Loucy (cell line): ENCODE data around the gene TSC22D4.

ENCODE experiments used
- H2AFZ ChIP-seq: fragments of 200-600 bp; sonication (generic); 2 replicates; pipeline ENCODE4 v1.6.0; 2016; ENCODE audit warnings: antibody characterized with exemption, mild to moderate bottlenecking, low read length, moderate library complexity
- H3F3A ChIP-seq: fragments of 200-600 bp; 2 replicates; pipeline ENCODE4 v1.6.0; 2016; ENCODE audit warnings: antibody characterized with exemption, low read depth, mild to moderate bottlenecking
- H3K27me3 ChIP-seq: fragments of 200-600 bp; sonication (generic); 2 replicates; pipeline ENCODE4 v1.6.1; 2014; ENCODE audit warnings: low read length, mild to moderate bottlenecking; ENCODE audit not compliant: insufficient read depth, poor library complexity, severe bottlenecking
- H3K36me3 ChIP-seq: fragments of 200-600 bp; sonication (generic); 2 replicates; pipeline ENCODE4 v1.6.1; 2016; ENCODE audit warnings: low read length; ENCODE audit not compliant: insufficient read depth
- H3K4me1 ChIP-seq: fragments of 200-600 bp; sonication (generic); 2 replicates; pipeline ENCODE4 v1.5.1; 2014; ENCODE audit warnings: low read length, mild to moderate bottlenecking; ENCODE audit not compliant: insufficient read depth, poor library complexity, severe bottlenecking
- H3K4me2 ChIP-seq: fragments of 200-600 bp; sonication (generic); 2 replicates; pipeline ENCODE4 v1.6.0; 2014; ENCODE audit warnings: antibody characterized with exemption, low read length, low read depth, mild to moderate bottlenecking; ENCODE audit not compliant: poor library complexity, severe bottlenecking
- H3K4me3 ChIP-seq: fragments of 200-600 bp; sonication (generic); 2 replicates; pipeline ENCODE4 v1.5.1; 2014; ENCODE audit warnings: low read length, mild to moderate bottlenecking, mixed read lengths; ENCODE audit not compliant: poor library complexity, severe bottlenecking
- H3K79me2 ChIP-seq: fragments of 200-600 bp; sonication (generic); 2 replicates; pipeline ENCODE4 v1.6.1; 2014; ENCODE audit warnings: low read length; ENCODE audit not compliant: insufficient read depth
- H3K9ac ChIP-seq: fragments of 200-600 bp; sonication (generic); 2 replicates; pipeline ENCODE4 v1.6.0; 2014; ENCODE audit warnings: mild to moderate bottlenecking, low read depth, low read length, moderate library complexity; ENCODE audit not compliant: poor library complexity, severe bottlenecking
- H3K9me2 ChIP-seq: fragments of 200-600 bp; sonication (generic); replicated peaks from 2 replicates; pipeline ENCODE4 v1.6.1; 2016; ENCODE audit warnings: low read depth, low read length, mixed read lengths
- H3K9me3 ChIP-seq: fragments of 200-600 bp; sonication (generic); 2 replicates; pipeline ENCODE4 v1.6.1; 2014; ENCODE audit warnings: mild to moderate bottlenecking, antibody characterized with exemption, low read length, low read depth; ENCODE audit not compliant: insufficient read depth
- H4K20me1 ChIP-seq: fragments of 200-600 bp; sonication (generic); 2 replicates; pipeline ENCODE4 v1.6.0; 2014; ENCODE audit warnings: antibody characterized with exemption, low read length, mild to moderate bottlenecking; ENCODE audit not compliant: insufficient read depth, poor library complexity, severe bottlenecking
- EZH2phosphoT487 ChIP-seq: fragments of 200-600 bp; IDR thresholded peaks from 2 replicates; pipeline ENCODE4 v1.6.1; 2018; ENCODE audit warnings: antibody characterized with exemption, mild to moderate bottlenecking, moderate library complexity, borderline replicate concordance
- TF ChIP-seq, protein P1 (sequence below): fragments of 200-600 bp; sonication (generic); conservative IDR thresholded peaks from 2 replicates; pipeline ENCODE4 v1.5.1; 2014; ENCODE audit warnings: mild to moderate bottlenecking, antibody characterized with exemption, low read length

Gene TSC22D4

GRCh38 chr7:100496509-100496908 is 17.5 kb upstream of the TSC22D4 start:
- Histone ChIP-seq H3K4me3 (no peak overlapping the region), H3K79me2 (no peaks in the 10 kb centered on the region), H3K9me2 (no peaks in the 10 kb centered on the region), H3K36me3 (no peaks in the 10 kb centered on the region), H3K4me1 (no peaks in the 10 kb centered on the region), H3K4me2 (no peak overlapping the region), H3F3A (no peaks in the 10 kb centered on the region), H4K20me1 (no peaks in the 10 kb centered on the region), H3K9ac (no peak overlapping the region), H3K27me3 (no peaks in the 10 kb centered on the region), H3K9me3 (no peaks in the 10 kb centered on the region), H2AFZ (no peak overlapping the region)
- TF ChIP-seq EZH2phosphoT487 = no peak
- TF ChIP-seq, protein P1, sequence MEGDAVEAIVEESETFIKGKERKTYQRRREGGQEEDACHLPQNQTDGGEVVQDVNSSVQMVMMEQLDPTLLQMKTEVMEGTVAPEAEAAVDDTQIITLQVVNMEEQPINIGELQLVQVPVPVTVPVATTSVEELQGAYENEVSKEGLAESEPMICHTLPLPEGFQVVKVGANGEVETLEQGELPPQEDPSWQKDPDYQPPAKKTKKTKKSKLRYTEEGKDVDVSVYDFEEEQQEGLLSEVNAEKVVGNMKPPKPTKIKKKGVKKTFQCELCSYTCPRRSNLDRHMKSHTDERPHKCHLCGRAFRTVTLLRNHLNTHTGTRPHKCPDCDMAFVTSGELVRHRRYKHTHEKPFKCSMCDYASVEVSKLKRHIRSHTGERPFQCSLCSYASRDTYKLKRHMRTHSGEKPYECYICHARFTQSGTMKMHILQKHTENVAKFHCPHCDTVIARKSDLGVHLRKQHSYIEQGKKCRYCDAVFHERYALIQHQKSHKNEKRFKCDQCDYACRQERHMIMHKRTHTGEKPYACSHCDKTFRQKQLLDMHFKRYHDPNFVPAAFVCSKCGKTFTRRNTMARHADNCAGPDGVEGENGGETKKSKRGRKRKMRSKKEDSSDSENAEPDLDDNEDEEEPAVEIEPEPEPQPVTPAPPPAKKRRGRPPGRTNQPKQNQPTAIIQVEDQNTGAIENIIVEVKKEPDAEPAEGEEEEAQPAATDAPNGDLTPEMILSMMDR = no peak

DNA sequence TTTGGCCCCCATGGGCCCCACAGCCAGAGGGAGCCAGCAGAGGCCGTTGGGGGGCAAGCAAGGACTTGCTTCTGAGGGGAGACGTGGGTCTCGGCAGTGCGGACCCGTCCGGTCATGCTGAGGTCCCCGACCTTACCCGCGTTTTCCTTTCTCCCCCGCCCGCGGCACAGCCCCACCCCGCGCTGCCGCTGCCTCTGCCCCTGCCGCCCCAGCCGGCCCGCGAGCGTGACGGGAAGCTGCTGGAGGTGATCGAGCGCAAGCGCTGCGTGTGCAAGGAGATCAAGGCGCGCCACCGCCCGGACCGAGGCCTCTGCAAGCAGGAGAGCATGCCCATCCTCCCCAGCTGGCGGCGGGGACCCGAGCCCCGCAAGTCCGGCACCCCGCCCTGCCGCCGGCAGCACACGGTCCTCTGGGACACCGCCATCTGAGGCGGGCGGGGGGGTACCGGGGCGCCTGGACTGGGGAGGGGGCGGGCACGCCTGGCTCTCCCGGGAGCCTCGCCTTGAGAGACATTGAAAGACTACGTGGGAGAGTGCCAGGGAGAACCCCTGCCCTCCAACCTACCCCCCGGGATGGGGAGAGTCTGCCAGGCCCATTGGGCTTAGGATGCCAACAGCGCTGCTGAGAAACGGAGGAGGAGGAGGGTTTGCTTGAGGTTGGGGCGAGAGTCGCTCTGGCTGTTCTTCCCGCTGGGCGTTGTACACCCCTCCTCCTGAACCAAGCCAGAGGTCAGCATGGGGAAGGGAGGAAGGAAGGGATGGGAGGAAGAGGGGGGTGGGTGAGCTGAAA is 14.7 kb upstream of the TSC22D4 start:
- Histone ChIP-seq H4K20me1 (no peaks in the 10 kb centered on the region), H3K9me2 (no peaks in the 10 kb centered on the region), H3K36me3 (no peaks in the 10 kb centered on the region), H3K79me2 (no peaks in the 10 kb centered on the region), H3K4me2 (peak overlapping the region; percentile 24), H3K27me3 (no peaks in the 10 kb centered on the region), H3K4me1 (no peaks in the 10 kb centered on the region), H3K4me3 (no peak overlapping the region), H3K9ac (no peak overlapping the region), H3F3A (no peaks in the 10 kb centered on the region), H3K9me3 (no peaks in the 10 kb centered on the region), H2AFZ (peak overlapping the region; percentile 84; the same call in 1 of the 2 replicates)
- TF ChIP-seq EZH2phosphoT487 = no peak
- TF ChIP-seq, protein P1 = no peak

DNA sequence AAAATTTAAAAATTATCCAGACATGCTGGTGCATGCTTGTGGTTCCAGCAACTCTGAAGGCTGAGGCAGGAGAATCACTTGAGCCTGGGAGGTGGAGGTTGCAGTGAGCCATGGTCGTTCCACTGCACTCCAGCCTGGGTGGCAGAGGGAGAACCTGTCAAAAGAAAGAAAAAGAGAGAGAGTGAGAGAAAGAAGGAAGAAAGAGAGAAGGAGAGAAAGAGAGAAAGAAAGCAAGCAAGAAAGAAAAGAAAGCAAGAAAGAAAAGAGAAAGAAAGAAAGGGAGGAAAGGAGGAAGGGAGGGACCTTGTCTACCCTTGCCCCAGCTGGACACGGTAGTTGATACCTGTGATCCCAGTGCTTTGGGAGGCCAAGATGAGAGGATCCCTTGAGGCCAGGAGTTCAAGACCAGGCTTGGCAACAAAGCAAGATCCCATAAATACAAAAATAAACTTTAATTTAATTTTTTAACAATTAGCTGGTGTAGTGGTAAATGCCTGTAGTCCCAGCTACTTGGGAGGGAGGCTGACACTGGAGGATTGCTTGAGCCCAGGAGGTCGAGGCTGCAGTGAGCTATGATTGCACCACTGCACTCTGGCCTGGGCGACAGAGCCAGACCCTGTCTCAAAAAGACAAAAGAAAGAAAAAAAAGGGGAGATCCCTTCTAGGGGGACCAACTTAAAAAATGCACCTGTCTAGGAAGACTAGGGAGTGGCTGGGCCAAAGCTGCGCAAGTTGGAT is 13.9 kb upstream of the TSC22D4 start:
- Histone ChIP-seq H4K20me1 (no peaks in the 10 kb centered on the region), H3K4me1 (no peaks in the 10 kb centered on the region), H3K36me3 (no peaks in the 10 kb centered on the region), H3F3A (no peaks in the 10 kb centered on the region), H3K9me3 (no peaks in the 10 kb centered on the region), H2AFZ (no peak overlapping the region; the same call in 1 of the 2 replicates), H3K4me2 (peak overlapping the region; percentile 24), H3K9ac (no peak overlapping the region), H3K27me3 (no peaks in the 10 kb centered on the region), H3K4me3 (no peak overlapping the region), H3K79me2 (no peaks in the 10 kb centered on the region), H3K9me2 (no peaks in the 10 kb centered on the region)
- TF ChIP-seq, protein P1 = no peak
- TF ChIP-seq EZH2phosphoT487 = no peak
